Measurements from ENCODE around the gene EFCAB5.
"Not testable (repeated sequence)": the region's sequence is repeated elsewhere in the genome, so short reads cannot be mapped to it uniquely, and the experiment has no call there.

EFCAB5 gene

DNA sequence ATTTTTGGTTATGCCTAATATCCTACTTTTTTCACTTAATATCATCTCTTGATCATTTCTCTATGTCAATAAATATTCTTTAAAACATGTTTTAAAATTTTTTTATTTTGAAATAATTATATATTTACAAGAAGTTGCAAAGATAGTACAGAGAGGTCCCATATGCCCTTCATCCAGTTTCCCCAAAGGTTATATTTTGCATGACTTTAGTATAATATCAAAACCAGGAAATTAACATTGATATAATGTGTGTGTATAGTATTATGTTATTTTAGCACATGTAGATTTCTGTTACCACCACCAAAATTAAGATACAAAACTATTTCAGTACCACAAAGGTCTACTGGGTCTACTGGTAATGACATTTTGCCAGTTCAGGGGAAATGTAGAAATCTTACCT, 60.7 kb downstream of the EFCAB5 start:
- no peak for DNase-seq

GRCh38 chr17:30005709-30006320, 64.4 kb downstream of the EFCAB5 start:
- DNase-seq: no peak

DNA sequence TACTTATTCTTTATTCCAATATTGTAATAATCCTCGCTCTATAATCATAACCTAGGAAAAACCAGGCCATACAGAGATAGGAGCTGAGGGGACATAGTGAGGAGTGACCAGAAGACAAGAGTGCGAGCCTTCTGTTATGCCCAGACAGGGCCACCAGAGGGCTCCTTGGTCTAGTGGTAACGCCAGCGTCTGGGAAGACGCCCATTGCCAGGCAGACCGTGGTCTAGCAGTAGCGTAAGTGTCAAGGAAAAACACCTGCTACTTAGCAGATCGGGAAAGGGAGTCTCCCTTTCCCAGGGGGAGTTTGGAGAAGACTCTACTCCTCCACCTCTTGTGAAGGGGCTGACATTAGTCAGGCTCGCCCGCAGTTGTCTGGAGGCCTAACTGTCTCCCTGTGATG, 70.5 kb downstream of the EFCAB5 start:
- not testable (repeated sequence) for DNase-seq

- peak in 1 of 58 donors; percentile 1 for DNase-seq
Observed at GRCh38 chr17:30021708-30022317, 80.4 kb downstream of the EFCAB5 start.

- DNase-seq: not testable (repeated sequence)
Observed at GRCh38 chr17:30025325-30025724, 83.9 kb downstream of the EFCAB5 start.

GRCh38 chr17:30027676-30028075, 86.2 kb downstream of the EFCAB5 start:
- no peak for DNase-seq

GRCh38 chr17:30031214-30031869, 89.9 kb downstream of the EFCAB5 start:
- DNase-seq: no peak

- no peak for DNase-seq
Observed at GRCh38 chr17:30035369-30035768, 93.9 kb downstream of the EFCAB5 start.

DNA sequence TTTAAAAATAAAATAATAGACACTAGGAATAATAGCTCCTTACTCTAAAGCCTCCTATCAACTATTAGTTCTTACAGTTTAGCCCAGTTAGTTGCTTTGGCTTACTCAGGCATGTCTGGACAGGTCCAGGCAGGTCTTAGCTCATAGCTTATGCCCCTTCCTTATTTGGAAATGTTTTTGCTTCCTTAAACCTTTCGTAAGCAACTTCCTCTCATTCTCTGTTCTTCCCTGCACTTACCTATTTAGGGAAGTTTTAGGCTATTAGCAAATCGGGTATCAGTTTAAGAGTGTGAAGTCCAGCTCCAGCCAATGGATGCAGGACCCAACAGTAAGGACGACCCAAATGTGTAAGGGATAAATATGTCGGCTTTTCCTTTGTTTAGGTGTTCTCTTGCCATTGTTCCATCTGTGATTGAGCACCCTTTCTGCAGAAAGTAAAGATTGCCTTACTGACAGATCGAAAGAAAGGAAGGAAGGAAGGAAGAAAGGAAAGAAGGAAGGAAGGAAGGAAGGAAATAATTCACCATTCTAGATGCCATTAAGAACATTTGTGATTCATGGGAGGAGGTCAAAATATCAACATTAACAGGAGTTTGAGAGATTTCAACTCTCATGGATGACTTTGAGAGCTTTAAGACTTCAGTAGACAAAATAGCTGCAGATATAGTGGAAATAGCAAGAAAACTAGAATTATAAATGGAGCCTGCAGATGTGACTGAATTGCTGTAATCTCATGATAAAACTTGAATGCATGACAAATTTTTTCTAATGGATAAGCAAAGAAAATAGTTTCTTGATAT, 99.5 kb downstream of the EFCAB5 start:
- not testable (repeated sequence) for DNase-seq

- DNase-seq: no peak
Observed at GRCh38 chr17:30041551-30041950, 100.1 kb downstream of the EFCAB5 start.

GRCh38 chr17:30062372-30062771, 120.9 kb downstream of the EFCAB5 start:
- no peak for DNase-seq

GRCh38 chr17:30064738-30065137, 123.3 kb downstream of the EFCAB5 start:
- no peak for DNase-seq

- no peak for DNase-seq
Observed at GRCh38 chr17:30068465-30068864, 127.0 kb downstream of the EFCAB5 start.

DNA sequence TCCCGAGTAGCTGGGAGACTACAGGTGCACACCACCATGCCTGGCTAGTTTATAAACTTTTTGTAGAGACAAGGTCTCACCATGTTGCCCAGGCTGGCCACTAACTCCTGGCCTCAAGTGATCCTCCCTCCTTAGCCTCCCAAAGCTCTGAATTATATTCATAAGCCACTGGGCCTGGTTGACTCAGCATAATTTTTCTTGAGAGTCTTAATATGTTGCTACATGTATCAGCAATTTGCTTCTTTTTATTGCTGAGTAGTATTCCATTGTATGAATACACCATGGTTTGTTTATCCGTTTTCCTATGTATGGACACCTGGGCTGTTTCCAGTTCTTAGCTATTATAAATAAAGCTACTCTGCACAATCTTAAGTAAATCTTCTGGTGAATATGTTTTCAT, 132.8 kb downstream of the EFCAB5 start:
- no peak for DNase-seq

GRCh38 chr17:30074730-30075129, 133.3 kb downstream of the EFCAB5 start:
- DNase-seq: no peak

DNA sequence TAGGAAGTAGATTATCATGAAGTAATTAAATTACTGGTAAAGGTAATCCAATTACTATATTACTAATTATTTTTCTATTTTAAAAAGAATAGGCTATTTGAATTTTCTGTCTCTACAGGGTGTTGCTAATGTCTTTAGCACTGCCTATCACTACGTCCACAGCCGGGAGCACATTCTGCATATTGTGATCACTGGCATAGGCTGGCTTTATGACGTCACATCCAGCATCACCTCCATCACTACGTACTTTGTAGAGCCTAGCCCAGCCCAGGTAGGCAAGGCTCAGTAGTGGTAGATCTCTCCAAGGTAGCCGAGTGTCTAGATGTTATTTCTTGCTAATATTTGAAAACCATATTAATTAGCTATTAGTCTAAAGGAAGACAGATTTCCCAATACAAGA, 141.3 kb downstream of the EFCAB5 start:
- DNase-seq: no peak

GRCh38 chr17:30084788-30085187, 143.4 kb downstream of the EFCAB5 start:
- no peak for DNase-seq

- DNase-seq: no peak
Observed at GRCh38 chr17:30086896-30087295, 145.5 kb downstream of the EFCAB5 start.

DNA sequence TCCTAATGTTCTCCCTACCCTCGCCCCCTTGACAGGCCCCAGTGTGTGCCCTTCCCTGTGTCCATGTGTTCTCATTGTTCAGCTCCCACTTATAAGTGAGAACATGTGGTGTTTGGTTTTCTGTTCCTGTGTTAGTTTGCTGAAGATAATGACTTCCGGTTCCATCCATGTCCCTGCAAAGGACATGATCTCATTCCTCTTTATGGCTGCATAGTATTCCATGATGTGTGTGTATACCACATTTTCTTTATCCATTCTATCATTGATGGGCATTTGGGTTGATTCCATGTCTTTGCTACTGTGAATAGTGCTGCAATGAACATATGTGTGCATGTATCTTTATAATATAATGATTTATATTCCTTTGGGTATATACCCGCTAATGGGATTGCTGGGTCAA, 146.0 kb downstream of the EFCAB5 start:
- not testable (repeated sequence) for DNase-seq

DNA sequence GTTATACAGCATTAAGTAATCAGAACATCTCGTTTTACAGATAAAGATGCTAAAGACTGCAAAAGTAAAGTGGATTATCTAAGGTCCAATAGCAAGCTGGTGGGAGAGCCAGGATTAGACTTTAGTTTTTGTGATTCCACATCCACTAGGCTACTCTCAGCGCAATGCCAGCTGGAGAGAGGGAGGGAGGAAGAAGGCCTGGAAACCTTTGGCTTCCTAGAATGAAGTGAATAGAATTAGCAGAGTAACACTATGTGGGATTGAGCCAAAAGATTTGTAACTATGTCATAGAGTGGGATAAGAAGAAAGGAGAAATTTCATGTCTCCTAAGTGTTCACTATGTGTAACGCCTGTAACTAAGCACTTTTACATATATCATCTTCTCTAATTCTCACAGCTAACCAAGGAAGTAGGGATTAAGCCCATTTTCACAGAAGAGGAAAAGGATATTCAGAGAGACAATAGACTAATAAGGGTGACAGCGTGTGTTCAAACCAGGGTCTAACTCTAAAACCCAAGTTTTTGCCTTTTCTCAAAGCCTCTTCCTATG, 149.8 kb downstream of the EFCAB5 start:
- DNase-seq: no peak

- no peak for DNase-seq
Observed at GRCh38 chr17:30091771-30092170, 150.3 kb downstream of the EFCAB5 start.

- DNase-seq: no peak
Observed at GRCh38 chr17:30092886-30093285, 151.5 kb downstream of the EFCAB5 start.
